Stimulated activated CD8-positive, alpha-beta memory T cell treated with anti-CD3 and anti-CD28 coated beads, Interleukin-4, amount 100 ng/mL, for 24 hours (primary cell): Measurements from ENCODE around the gene LIMCH1.
"Not testable (repeated sequence)": the region's sequence is repeated elsewhere in the genome, so short reads cannot be mapped to it uniquely, and the experiment has no call there.

Experiments
- DNase-seq: peaks from one replicate; pipeline ENCODE4 v3.0.0-alpha.2; 2020; ENCODE audit warnings: low read depth

Gene LIMCH1

DNA sequence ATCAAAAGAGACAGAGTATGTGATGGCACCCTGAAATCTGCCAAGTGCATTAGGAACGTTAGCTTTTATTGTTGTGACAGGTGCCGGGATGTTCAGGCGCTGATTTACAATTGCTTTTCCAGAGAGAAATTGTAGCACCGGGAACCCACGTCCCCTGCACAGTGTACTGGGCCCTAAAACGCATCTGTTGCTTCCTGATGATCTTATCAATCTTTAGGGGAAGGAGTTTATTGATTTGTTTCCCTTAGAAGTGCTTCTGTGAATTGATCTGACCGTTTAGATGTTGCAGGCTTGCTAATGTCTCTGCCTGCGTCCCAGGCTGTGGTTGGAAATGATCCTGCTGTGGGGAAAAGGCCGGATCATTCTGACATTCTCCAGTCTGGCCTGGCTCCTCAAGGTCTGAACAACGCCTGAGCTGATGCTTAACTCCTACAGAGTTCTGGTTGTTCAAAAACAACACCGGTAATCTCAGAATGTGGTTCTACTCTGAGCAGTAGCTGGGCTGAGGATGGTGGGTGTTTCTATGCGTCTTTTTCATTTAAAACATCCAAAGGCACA is 193.7 kb downstream of the LIMCH1 start:
- DNase-seq: no peak

DNA sequence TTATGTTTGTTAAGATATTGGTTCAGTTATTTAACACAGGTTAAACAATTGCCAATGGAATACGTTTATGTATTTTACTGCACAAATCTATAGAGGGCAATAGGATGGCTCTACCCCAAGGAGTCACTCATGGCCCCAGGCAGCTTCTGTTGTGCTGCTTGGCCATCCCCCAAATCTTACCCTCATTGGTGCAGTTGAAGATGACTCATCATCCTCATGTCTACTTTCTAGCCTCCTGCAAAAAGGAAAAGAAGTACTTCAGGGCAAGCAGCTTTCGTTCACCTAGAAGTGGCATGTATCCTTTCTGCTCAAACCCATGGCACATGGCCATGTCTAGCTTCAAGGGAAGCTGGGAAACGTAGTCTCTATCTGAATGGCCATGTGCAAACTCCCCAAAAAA is 196.4 kb downstream of the LIMCH1 start:
- DNase-seq: no peak

- not testable (repeated sequence) for DNase-seq
These were observed 199.5 kb downstream of the LIMCH1 start for GRCh38 chr4:41737491-41737890.

GRCh38 chr4:41741354-41741753 is 203.4 kb downstream of the LIMCH1 start:
- DNase-seq: no peak

- no peak for DNase-seq
These were observed 206.8 kb downstream of the LIMCH1 start for GRCh38 chr4:41744572-41745291.

GRCh38 chr4:41745292-41746024 is 207.5 kb downstream of the LIMCH1 start:
- DNase-seq: no peak

- no peak for DNase-seq
These were observed 208.1 kb downstream of the LIMCH1 start for GRCh38 chr4:41746025-41746439.

DNA sequence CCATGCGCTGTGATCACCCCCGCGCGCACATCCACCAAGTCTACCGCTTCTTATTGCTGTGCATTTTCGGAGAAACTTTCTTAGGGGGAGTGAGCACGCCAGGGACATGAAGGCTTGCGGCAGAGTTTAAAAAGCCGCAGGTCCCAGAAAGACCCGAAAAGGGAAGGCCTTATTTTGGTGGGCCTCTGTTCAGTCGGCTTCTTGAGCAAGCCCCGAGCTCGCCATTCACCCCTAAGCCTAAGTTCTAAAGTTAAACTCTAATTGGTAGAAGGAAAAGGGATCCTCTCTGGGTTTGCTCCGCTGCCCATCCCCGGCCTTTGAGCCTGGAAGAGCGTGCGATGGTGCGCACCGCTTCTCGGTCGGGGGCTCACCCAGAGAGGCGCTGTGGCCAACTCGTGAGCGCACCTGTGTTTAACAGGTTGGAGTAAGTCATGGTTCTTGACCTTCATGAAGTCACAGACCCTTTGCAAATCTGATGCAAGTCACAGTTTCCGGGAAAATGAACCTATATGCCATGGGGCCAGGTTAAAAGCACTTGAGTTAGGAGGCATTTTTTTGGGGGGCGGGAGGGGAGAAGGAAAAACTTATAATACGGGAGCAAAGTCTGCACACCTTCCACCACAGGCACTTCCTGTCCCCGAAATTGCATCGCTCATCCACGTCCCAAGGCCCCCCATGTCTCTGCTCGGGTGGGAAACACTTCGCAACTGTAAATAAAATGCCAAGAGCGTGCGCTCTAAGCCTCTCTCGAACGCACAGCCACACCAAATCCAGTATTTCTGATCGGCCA is 208.7 kb downstream of the LIMCH1 start:
- DNase-seq: no peak

DNA sequence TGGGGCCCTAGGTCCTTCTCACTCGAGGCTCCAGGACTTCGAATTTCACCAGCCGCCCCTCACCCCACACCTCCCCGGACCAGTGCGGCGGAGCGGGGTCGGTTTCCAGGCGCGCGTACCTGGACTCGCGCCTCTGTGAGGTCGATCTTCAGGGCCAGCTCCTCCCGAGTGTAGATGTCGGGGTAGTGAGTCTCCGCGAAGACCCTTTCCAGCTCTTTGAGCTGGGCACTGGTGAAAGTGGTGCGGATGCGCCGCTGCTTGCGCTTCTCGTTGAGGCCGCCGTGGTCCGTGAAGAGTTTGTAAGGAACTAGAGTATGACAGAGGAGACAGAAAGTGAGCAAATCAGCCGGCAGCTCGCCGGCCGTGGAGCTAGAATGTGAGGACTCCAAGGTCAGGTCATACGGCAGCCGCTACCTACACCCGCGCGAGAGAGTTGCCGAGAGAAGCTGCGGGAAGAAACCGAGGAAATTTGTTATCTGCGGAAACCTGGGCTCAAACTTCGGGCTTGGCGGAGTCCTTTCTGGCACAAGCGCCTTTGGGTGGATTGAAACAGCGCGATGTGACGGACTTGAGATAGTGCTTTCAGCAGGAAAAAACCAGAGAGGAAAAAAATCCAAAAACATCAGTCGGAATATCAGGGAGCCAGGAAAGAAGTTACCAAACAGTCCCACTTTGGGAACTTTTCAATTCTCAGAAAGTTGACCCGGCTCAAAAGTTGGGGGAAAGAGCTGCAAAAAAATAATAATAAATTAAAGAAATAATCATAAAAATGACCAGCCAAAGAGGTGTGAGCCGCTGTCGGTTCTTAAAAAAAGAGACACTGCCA is 209.5 kb downstream of the LIMCH1 start:
- DNase-seq: no peak

- DNase-seq: no peak
These were observed 210.2 kb downstream of the LIMCH1 start for GRCh38 chr4:41748074-41748570.

DNA sequence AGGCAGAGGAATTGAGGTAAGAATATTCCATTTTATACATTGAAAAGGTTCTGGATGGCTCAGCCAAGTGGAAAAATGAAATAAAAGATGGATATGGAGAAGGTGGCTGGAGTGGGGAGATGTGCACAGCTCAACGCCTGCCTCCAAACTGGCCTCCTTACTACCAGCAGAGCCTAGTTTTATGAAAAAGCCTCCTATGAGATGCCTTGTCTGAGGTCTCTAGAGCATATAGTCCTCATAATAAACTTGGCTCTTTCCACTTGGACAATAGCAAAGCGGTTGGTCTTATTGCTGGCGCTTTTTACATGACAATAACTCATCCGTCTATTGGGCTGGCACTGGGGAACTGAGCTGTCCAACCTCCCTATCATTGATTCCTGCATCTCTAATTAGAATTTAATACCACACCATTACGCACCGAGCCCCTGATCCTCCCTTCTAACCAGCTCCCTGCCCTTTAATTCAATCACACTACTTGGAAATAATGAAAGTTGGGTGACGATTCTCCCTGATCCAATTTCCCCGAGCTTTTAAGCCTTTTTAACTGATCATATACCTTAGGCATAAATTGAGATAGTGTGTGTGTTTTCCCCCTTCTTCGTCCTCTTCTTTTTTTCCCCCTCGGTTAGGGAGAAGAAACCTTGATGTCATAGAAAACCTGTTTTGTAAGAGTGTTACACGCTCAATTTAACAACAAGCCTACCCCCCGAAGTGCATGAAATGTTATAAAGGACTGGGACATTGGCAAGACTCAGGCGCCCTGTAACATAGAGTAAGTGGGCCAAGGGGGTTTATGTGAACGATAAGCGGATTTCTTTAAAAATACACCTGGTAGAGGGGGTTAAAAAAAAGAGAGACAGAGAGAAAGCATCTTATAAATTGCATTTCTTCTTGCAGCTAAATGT is 210.9 kb downstream of the LIMCH1 start, which contains the start of gene PHOX2B:
TSS of gene PHOX2B (minus strand) at position 155 of the 905 bp plus-strand sequence. CDS start at position 40, 115 bp downstream.
- DNase-seq: no peak

GRCh38 chr4:41749631-41750039 is 211.7 kb downstream of the LIMCH1 start:
- no peak for DNase-seq
